Limb (tissue), 2 donors: ENCODE results near the gene MTMR3.
"Not testable (repeated sequence)": the region's sequence is repeated elsewhere in the genome, so short reads cannot be mapped to it uniquely, and the experiment has no call there.

Source experiments
- DNase-seq, 2 donors: peaks; one replicate each; pipeline ENCODE4 v3.0.0-alpha.2; 2016; ENCODE audit errors: extremely low spot score in 2 of 2

Gene MTMR3

GRCh38 chr22:30046716-30047363 is 163.9 kb downstream of the MTMR3 start:
- no peak for DNase-seq

DNA sequence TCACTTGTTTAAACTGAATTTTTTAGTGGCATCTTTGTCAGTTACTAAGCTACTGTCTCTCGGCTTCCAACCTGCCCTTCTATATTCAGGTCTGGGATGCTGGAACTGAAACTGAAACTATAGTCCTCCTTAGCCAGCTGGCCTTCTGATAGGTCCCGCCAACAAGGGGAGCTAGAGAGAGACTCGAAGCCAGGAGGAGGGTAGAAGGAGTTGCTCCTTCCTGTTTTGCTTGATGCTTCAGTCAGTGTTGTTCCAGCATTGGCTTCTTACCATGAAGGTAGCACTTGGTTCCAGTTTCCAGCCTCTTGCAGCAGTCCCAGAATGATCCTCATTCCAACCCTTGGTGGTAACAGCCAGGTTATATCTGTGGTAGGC is 164.4 kb downstream of the MTMR3 start:
- no peak for DNase-seq

GRCh38 chr22:30048681-30049080 is 165.7 kb downstream of the MTMR3 start:
- DNase-seq: no peak

- DNase-seq: no peak
Observed at GRCh38 chr22:30054067-30054763, 171.2 kb downstream of the MTMR3 start.

DNA sequence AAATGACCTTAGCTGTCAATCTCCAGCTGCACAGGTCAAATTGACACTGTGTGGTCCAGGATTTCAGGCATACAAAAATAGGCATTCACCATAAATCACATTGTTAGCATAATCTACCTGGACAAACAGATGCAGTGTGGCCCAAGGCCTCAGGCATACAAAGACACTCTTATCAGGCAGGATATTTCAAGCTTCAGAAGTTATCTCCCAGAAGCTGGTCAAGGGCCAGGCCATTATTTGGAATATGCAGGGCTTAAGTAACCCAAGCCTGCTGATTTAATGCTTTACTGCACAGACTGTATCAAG is 171.7 kb downstream of the MTMR3 start:
- no peak for DNase-seq

- no peak for DNase-seq
Observed at GRCh38 chr22:30056015-30056414, 173.0 kb downstream of the MTMR3 start.

GRCh38 chr22:30057375-30057774 is 174.4 kb downstream of the MTMR3 start:
- DNase-seq: no peak

GRCh38 chr22:30059346-30060020 is 176.5 kb downstream of the MTMR3 start:
- not testable (repeated sequence) for DNase-seq

GRCh38 chr22:30061094-30061493 is 178.1 kb downstream of the MTMR3 start:
- DNase-seq: not testable (repeated sequence)

DNA sequence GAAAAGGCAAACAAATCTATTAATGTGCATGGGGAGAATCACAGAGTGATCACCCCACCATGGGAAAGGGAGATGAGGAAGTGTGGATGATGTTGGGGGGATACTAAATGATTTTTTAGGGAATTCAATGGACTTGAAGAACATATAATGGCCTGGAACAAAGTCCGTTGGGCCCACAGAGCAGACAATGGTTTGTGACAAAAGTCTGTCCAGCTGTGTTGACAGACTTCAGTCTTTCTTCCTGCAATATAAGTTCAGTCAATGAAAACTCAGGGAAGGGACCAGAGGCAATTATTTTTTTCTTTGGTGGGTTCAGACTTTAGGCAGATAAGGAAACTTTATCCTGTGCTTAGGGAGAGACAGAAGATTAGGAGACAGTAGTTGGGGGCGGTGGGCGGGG is 179.3 kb downstream of the MTMR3 start:
- no peak for DNase-seq

DNA sequence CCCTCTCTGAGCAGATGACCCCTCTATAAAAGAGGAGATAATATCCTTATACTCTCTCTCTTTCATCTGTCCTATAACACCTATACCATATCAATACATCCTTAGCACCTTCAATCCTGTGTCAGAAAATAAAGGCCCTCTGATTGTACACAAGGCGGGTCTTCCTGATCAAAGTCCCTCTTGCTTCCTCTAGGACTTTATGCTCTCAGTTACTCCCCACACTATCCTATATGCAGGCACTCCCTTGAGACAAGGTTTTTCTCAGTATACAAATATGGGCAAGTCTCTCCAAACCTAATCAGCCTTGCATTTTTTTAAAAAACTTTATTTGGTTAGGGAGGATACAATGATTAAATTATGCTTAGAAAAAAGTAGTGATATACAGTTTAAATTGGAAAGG is 180.0 kb downstream of the MTMR3 start:
- DNase-seq: no peak

- DNase-seq: no peak
Observed at GRCh38 chr22:30064172-30064571, 181.2 kb downstream of the MTMR3 start.

- DNase-seq: no peak
Observed at GRCh38 chr22:30073743-30074142, 190.8 kb downstream of the MTMR3 start.

DNA sequence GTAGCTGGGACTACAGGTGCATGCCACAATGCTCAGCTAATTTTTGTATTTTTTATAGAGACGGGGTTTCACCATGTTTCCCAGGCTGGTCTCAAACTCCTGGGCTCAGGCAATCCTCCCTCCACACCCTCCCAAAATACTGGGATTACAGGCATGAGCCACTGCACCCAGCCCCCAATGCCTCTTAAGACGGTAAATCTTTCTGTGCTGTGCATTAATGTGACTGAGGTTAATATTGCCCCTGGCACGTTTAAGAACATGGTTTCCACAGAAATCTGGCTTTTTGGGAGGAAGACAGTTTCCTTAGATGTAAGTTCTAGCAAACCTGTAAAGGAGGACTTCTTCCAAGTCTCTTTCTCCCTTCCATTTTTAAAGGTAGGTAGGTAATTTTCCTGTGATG is 191.2 kb downstream of the MTMR3 start:
- DNase-seq: no peak

DNA sequence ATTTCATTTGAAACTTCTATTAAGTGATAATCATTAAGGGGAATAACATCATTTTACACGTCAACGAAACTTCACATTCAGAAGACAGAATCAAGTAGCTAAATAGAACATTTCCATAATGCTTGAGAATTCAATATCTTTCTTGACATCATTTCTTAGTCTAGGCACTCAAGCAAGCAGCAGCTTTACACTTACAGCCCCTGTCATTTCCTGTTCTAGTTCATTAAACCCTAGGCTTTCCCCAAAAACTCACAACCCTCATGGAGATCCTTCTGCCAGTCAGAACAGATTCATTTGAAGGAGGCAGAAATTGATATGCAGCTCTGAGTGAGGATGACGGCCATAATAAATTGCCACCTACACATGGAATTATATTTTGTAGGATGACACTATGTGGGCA is 192.0 kb downstream of the MTMR3 start:
- no peak for DNase-seq

DNA sequence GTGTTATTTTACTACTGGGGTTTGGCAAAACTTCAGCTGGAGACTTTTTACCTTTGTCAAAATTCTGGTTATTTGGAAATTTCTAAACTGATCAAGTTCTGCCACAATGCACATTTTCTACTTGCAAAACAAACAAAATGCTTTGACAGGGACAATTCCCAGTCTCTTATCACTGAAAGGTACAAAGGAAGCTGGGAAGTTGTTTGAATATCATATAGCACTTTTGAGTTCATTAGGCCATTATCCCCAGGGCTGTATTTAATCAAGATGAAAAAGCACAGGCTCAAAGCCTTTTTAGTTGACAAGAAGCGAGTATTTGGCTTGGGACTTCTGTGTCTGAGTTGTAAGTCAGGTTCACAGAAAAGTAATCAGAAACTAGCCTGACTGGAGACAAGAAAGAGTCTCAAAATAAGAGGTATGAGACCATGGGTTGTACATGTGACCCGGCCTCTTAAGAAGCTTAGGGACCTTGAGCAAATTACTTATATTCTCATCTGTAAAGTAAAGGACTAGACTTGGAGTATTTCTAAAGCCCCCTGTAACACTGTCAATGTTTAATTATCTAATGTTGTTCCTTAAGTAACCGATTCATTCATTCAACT is 194.4 kb downstream of the MTMR3 start:
- no peak for DNase-seq

DNA sequence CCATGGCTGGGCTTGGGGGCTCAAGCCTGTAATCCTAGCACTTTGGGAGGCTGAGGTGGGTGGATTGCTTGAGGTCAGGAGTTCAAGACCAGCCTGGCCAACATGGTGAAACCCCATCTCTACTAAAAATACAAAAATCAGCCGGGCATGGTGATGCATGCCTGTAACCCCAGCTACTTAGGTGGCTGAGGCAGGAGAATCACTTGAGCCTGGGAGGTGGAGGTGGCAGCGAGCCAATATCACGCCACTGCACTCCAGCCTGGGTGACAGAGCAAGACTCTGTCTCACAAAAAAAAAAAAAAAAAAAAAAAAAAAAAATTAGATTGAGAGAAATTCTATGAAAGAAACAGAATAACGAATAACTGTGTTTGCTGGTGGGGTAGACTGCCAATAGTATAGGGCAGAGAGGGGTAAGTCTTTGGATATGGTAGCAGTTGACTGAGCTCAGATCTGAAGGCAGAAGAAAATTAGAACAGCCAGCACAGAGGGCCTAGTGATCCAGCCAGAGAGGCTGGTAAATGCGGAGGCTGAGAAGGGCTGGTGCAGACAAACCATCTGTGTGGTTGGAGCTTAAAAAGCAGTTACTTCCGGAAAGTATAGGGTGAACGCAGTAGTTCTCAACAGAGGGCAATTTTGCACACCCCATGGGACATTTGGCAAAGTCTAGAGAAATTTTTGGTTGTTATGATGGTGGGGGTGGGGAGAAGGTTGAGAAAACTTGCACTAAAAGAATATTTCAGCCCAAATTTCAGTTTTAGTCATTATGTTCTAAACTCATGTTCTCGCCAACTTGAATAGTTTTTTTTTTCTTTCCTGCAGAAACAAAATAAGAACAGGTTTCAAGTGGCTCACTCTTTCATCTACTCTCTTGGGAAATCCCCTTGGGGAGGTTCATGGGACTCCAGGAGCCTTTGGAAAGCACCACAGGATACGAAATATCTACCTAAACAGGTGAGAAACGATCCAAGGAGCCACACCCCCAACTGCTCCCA is 195.6 kb downstream of the MTMR3 start:
- DNase-seq: peak in 1 of 2 donors; percentile 8

DNA sequence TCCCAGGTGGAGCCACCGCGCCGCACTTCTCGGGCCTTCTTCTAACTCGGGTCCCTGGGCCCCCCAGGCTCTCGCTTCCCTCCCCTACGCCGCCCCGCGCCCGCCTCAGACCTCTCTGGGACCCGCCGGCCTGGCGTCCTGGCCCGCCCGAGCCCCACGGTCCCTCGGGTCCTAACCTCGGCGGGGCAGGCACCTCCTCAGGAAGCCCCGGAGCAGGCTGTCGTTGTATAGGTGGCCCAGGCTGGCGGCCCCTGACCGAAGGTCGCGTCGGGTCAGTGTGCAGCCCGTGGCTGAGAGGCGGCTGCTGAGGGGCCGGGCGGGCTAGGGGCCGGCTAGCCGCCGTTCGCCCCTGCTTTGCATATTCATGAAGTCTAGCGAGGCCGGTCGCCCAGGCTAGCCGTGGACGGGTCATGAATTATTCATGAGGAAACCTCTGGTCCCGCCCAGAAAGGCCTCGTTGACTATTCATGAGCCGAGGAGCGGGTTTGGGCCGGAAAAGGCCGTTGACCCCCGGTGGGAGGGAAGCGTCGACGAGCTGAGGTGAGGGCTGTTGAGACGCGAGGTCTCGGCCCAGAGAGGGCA is 197.1 kb downstream of the MTMR3 start, which contains the start of gene HORMAD2:
TSS of gene HORMAD2 (plus strand) at position 513 of the 582 bp plus-strand sequence. CDS start 13,489 bp downstream, outside the sequence.
- DNase-seq: peak in 1 of 2 donors; percentile 68
